Measurements from ENCODE around the gene MEMO1.
"Not testable (repeated sequence)": the region's sequence is repeated elsewhere in the genome, so short reads cannot be mapped to it uniquely, and the experiment has no call there.

MEMO1 gene

GRCh38 chr2:31997653-31998052 is 13.2 kb downstream of the MEMO1 start:
- no peak for DNase-seq

- DNase-seq: no peak
Observed at GRCh38 chr2:31996571-31997150, 14.1 kb downstream of the MEMO1 start.

DNA sequence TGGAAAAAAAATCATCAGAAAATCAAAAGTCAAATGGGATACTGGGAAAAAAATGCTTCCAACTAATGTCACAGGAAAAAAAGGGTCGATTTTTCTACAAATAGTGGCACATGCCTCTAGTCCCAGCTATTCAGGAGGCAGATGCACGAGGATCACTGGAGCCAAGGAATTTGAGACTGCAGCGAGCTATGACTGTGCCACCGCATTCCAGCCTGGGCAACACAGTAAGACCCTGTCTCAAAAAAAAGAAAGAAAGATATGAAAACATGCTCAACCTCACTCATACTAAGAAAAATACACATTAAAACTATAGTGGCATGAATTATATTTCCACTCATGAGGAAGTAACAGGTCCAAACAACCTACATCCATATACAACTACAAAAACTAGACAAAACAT is 17.9 kb downstream of the MEMO1 start:
- no peak for DNase-seq

DNA sequence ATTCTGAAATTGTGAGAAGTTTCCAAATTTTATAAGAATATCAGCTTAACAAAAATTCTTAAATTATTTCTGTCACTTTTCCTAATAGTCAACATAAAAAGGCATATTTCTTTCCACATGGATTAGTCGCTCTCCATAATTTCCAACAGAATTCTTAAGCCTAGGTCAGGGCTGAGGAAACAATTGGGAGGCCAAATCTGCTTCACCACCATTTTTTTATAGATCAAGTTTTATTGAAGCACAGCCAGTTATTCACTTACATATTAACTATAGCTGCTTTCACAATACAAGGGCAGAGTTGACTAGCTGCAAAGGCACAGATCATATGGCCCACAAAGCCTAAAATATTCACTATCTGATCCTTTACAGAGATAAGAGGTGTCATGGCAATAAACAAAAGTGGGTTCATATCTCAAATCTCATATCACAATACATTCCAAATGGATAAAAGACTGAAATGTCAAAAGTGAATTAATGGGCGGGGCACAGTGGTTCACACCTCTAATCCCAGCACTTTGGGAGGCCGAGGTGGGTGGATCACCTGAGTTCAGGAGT is 18.7 kb downstream of the MEMO1 start:
- no peak for DNase-seq

DNA sequence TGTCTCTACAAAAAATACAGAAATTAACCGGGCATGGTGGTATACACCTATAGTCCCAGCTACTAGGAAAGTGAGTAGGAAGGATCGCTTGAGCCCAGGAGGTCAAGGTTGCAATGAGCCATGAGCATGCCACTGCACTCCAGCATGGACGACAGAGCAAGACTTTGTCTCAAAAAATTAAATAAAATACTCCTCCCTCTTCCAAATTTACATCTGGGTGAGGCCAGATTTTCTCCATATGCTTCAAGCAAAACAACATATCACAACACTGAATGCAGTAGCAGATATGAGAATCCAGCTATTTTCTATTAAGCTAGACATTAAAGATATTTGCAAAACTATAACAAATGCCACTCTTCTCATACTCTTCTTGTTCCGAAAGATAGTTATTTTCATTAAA is 20.9 kb downstream of the MEMO1 start:
- DNase-seq: no peak

DNA sequence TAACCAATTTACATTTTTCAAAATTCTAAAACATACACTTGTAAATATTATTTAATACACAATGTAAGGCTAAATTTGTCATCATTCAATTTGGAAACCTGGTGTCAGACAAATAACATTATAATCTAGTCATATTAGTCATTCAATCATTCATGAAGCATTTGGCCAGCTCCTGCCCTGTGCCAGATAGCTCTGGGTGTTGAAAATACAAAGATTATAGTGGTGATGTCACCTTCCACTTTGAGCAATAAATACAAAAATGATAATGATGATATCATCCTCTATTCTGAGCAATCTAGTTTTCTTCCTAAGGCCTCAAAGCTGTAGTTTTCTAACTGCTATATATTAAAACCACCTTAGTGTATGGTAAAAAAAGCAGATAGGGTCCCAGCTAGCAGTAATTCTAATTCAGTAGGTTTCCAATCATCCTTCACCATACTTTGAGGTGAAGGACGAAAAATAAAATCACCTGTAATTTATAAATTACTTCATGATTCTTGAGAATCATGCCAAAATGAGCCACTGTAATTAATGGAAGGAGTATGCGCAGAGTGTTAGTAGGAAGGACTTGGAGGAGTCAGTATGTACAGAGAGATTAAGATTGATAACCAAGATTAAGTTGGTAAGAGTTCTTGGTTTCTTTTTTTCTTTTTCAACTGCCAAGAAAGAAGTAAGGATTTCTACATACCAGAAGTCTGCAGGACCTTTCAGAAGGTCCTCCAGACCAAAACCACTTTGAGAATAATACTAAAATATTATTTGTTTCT is 23.2 kb downstream of the MEMO1 start:
- DNase-seq: no peak

GRCh38 chr2:31986906-31987305 is 23.9 kb downstream of the MEMO1 start:
- DNase-seq: no peak

DNA sequence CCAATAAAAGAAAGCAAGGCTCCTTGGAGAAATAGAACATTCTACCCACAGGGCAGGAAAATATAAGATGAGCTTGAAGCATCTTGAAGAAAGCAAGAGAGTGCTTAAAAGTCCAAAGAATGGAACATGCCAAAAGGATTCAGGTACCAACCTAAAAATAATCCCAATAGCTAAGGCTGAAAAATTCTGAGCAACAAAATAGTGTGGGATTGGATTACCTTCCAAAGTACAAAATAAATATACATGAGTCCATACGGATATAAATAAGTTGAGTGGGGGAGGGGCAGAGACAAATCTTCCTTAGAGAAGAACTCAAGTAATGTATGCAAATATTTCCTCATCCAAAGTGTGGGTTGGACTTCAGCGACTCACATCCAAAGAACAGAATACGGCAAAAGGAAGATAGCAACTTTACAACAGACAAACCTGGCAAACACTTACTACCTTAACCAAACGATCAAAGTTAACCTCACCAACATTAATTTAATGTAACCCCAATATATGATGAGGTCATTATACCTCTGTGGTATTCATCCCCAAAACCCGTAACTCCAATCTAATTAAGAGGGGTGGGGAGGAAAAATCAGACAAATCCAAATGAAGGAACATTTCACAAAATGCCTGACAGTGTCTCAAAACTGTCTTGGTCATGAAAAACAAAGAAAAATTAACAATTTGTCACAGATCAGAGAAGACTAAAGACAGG is 26.9 kb downstream of the MEMO1 start:
- DNase-seq: no peak

GRCh38 chr2:31980674-31981356 is 30.0 kb downstream of the MEMO1 start:
- no peak for DNase-seq

- DNase-seq: no peak
Observed at GRCh38 chr2:31979956-31980355, 30.9 kb downstream of the MEMO1 start.

DNA sequence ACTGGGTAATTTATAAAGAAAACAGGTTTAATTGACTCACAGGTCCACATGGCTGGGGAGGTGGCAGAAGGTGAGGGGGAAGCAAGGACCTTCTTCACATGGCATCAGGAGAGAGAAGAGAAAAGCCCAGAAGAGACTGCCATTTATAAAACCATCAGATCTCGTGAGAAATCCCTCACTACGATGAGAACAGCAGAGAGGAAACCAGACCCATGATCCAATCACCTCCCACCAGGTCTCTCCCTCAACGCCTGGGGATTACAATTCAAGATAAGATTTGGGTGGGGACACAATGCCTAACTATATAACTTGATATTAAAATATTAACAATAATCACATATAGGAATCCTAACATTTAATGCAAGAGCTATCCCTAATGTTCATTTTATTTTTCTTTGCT is 31.8 kb downstream of the MEMO1 start:
- DNase-seq: no peak

- no peak for DNase-seq
Observed at GRCh38 chr2:31978436-31978835, 32.4 kb downstream of the MEMO1 start.

DNA sequence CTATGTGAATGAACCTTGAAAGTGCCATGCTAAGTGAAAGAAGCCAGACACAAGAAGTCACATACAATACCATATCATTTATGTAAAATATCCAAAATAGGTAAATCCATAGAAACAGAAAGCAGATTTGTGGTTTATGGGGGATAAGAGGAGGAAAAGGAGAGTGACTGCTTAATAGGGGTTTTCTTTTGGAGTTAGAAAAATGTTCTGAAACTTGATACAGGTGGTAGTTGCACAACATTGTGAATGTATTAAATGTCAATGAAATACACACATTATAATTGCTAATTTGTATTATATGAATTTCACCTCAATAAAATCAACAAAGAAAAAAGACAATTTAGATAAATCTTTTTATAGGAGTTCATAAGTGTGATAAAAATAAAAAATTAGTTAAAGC is 37.1 kb downstream of the MEMO1 start:
- DNase-seq: no peak

- no peak for DNase-seq
Observed at GRCh38 chr2:31972059-31972458, 38.7 kb downstream of the MEMO1 start.

DNA sequence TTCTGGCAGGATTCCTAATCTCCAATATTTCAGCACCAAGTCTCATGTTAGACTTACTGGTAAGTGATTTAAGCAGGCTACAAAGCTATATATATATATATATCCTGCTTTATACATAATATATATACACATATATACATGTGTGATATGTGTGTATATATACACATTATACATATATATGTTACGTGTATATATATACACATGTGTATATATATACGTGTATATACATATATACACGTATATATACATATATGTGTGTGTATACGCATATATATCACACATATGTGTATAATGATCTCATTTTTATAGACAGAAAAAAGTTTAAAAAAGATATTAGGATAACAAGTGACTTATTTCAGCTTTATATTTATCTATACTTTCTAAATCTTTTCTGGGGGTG is 41.6 kb downstream of the MEMO1 start:
- no peak for DNase-seq

GRCh38 chr2:31967790-31968189 is 43.0 kb downstream of the MEMO1 start:
- no peak for DNase-seq

- not testable (repeated sequence) for DNase-seq
Observed at GRCh38 chr2:31966402-31966801, 44.4 kb downstream of the MEMO1 start.

GRCh38 chr2:31965094-31965493 is 45.7 kb downstream of the MEMO1 start:
- DNase-seq: no peak

DNA sequence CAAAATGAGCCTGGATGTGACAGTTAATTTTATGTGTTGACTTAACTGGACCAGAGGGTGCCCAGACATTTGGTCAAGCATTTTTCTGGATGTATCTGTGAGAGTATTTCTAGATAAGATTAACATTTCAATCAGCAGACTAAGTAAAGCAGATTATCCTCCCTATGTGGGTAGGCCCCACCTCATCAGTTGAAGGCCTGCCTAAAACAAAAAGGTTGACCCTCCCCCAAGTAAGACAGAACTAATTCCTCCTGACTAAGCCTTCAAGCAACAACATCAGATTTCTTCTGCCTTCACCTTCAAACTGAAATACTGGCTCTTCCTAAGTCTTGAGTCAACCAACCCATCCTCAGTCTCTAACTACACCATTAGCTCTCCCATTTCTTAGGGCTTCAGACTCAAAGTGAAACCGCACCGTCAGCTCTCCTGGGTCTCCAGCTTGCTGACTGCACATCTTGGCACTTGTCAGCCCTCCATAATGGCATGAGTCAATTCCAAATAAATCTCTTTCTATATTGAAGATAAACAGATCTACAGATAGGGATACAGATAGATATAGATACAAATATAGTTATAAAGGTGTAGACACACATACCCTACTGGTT is 47.9 kb downstream of the MEMO1 start:
- peak; percentile 39 for DNase-seq

GRCh38 chr2:31958140-31958717 is 52.6 kb downstream of the MEMO1 start:
- DNase-seq: no peak

DNA sequence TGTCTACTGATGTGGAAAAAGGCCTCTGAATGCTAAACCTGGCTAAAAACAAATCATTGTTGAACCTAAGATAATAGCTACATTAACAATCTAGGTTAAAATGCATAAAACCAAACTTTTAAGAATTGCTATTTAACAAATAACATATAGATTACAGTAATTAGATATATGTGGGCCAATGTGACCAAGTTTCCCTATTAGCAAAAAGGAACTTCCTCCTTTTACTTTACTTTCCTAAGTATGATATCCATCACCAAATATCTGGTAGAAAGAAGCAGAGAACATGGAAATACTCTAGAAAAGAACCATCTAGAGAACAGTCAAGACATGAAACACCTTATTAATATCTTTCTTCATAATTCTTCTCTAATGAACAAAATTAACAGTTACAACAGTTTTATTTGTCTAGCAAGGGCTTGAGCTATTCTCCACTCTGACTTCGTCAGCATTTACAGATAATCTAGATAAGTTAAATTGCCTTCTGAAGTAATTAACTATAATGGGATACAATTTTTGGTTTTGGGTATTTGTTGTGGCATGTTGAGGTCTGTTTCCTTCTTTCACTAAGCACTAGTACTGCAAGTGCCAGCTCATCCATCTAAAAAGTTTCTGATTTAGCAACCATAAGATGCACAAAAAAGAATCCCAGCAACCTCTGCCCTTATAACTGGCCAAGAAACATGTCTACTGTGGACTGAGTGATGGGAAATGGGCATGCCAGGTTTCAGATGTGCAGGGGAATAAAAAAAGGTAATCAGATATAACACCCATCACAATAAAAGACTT is 53.3 kb downstream of the MEMO1 start:
- DNase-seq: no peak

GRCh38 chr2:31956934-31957333 is 53.9 kb downstream of the MEMO1 start:
- not testable (repeated sequence) for DNase-seq
